Measurements from ENCODE around the gene DZIP1L.

DNA sequence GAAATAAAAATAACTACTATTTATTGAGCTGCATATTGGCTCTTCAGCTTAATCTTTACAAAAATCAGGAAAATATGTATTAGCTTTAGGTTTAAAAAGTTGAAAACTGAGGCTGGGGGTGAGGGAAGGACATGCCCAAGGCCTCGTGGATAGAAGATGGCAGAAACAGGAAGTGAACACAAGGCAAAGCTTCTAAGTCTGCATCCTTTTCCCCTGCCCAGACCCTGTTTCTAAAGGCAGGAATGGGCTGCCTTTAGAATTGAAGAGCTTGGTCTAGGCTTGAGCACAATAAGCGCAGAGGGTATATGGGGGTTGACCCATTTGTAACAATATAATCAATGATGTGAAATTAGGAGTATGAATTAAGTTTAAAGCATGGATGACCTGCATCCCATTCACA lies 99.3 kb downstream of the DZIP1L start:
- TF ChIP-seq GATA2 (IDR thresholded peaks at IDR 0.05; ENCODE audit: low read depth, low read length), result no peak
- no peak for TF ChIP-seq GATA3 (IDR thresholded peaks at IDR 0.05; ENCODE audit: low read depth, low read length)
